Measurements from ENCODE around the gene RABL6. TPM values are rescaled to one million over a fixed set of nuclear protein-coding genes. Genes with fewer than 3 reads are reported as not detected.

Gene RABL6
- total RNA-seq, 6 experiments from 2014 or later, result 77.8 to 87.7 (median 84.0) TPM

GRCh38 chr9:136823136-136824046, 15.6 kb downstream of the RABL6 start:
- no peak overlapping the region for H3K4me3 Mint-ChIP-seq
- no peaks in the 10 kb centered on the region; the same call in 1 of the 2 replicates for H3K27me3 Mint-ChIP-seq (ENCODE audit: insufficient read depth)
- H3K36me3 Mint-ChIP-seq (ENCODE audit: low read depth), result peaks cover 7% of the 10 kb centered on the region; the same call in 1 of the 2 replicates
- H3K9me3 Mint-ChIP-seq, result no peaks in the 10 kb centered on the region
- no peak for TF ChIP-seq CTCF (IDR thresholded peaks at IDR 0.05)
- no peak overlapping the region for H3K27ac Mint-ChIP-seq
- H3K4me1 Mint-ChIP-seq (ENCODE audit: low read depth), result peaks cover 8% of the 10 kb centered on the region
- no peak for DNase-seq

- H3K4me1 Mint-ChIP-seq (ENCODE audit: low read depth), result peaks cover 8% of the 10 kb centered on the region
- no peaks in the 10 kb centered on the region; the same call in none of the 2 replicates for H3K27me3 Mint-ChIP-seq (ENCODE audit: insufficient read depth)
- no peak overlapping the region for H3K27ac Mint-ChIP-seq
- no peak for DNase-seq
- H3K4me3 Mint-ChIP-seq, result no peak overlapping the region
- no peak for TF ChIP-seq CTCF (IDR thresholded peaks at IDR 0.05)
- no peaks in the 10 kb centered on the region for H3K9me3 Mint-ChIP-seq
- H3K36me3 Mint-ChIP-seq (ENCODE audit: low read depth), result peaks cover 7% of the 10 kb centered on the region; the same call in 1 of the 2 replicates
Observed at GRCh38 chr9:136824496-136825225, 16.9 kb downstream of the RABL6 start.

GRCh38 chr9:136825295-136826187, 17.8 kb downstream of the RABL6 start:
- no peak overlapping the region for H3K27ac Mint-ChIP-seq
- TF ChIP-seq CTCF (IDR thresholded peaks at IDR 0.05), result no peak
- DNase-seq, result no peak
- H3K9me3 Mint-ChIP-seq, result no peaks in the 10 kb centered on the region
- H3K4me1 Mint-ChIP-seq (ENCODE audit: low read depth), result peaks cover 7% of the 10 kb centered on the region
- peaks cover 6% of the 10 kb centered on the region; the same call in 1 of the 2 replicates for H3K36me3 Mint-ChIP-seq (ENCODE audit: low read depth)
- H3K4me3 Mint-ChIP-seq, result no peak overlapping the region
- H3K27me3 Mint-ChIP-seq (ENCODE audit: insufficient read depth), result no peaks in the 10 kb centered on the region; the same call in none of the 2 replicates

GRCh38 chr9:136826188-136826541, 18.4 kb downstream of the RABL6 start:
- Mint-ChIP-seq H3K4me3 (no peak overlapping the region), H3K9me3 (no peaks in the 10 kb centered on the region), H3K4me1 (ENCODE audit: low read depth) (peaks cover under 1% of the 10 kb centered on the region), H3K27me3 (ENCODE audit: insufficient read depth) (no peaks in the 10 kb centered on the region; the same call in none of the 2 replicates), H3K36me3 (ENCODE audit: low read depth) (no peaks in the 10 kb centered on the region), H3K27ac (no peak overlapping the region)
- TF ChIP-seq CTCF (IDR thresholded peaks at IDR 0.05), result no peak
- DNase-seq, result no peak
